Measurements from ENCODE around the gene APOA1. TPM values are rescaled to one million over a fixed set of nuclear protein-coding genes. Genes with fewer than 3 reads are reported as not detected.
"Not testable (repeated sequence)": the region's sequence is repeated elsewhere in the genome, so short reads cannot be mapped to it uniquely, and the experiment has no call there.

APOA1 gene
- total RNA-seq, 4 donors from 2014 or later = 1.3 TPM; not detected in 3

DNA sequence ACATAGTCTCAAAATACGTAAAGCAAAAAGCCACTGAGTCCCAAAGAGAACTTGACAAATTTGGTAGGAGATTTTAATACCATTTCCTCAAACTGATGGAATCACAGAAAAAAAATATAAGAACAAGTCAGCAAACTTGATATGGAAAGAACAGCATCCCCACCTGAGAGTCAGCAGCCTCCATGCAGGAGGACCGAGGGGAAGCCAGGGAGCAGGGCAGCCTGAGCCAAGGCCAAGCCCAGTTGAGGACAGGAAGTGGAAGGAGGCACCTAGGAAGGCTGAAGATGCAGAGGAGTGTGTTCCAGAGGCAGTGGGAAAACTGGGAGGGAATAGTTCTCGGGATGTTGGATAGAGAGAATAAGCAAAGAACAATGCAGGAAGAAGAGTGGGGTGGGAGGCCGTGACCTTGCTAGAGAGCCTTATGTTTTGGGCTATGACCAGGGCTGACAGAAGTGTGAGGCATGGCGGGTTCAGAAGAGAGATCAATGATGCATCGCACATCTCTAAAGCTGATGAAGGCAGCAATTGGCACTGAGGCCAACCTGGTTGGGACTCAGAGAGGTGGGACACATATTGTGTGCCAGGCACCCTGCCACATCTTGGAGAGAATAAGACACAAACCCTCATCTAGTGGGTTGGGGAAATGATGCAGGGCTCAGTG lies 29.7 kb downstream of the APOA1 start:
- no peaks in the 10 kb centered on the region for H3K4me1 ChIP-seq
- no peak overlapping the region for H3K27ac ChIP-seq
- H3K27me3 ChIP-seq = peaks cover 5% of the 10 kb centered on the region
- ATAC-seq = no peak
- no peak overlapping the region for H3K4me3 ChIP-seq
- no peak for TF ChIP-seq POLR2AphosphoS5 (IDR thresholded peaks at IDR 0.05)
- TF ChIP-seq POLR2A (IDR thresholded peaks at IDR 0.05) = no peak
- no peak for TF ChIP-seq EP300 (IDR thresholded peaks at IDR 0.05)
- TF ChIP-seq, protein P1, sequence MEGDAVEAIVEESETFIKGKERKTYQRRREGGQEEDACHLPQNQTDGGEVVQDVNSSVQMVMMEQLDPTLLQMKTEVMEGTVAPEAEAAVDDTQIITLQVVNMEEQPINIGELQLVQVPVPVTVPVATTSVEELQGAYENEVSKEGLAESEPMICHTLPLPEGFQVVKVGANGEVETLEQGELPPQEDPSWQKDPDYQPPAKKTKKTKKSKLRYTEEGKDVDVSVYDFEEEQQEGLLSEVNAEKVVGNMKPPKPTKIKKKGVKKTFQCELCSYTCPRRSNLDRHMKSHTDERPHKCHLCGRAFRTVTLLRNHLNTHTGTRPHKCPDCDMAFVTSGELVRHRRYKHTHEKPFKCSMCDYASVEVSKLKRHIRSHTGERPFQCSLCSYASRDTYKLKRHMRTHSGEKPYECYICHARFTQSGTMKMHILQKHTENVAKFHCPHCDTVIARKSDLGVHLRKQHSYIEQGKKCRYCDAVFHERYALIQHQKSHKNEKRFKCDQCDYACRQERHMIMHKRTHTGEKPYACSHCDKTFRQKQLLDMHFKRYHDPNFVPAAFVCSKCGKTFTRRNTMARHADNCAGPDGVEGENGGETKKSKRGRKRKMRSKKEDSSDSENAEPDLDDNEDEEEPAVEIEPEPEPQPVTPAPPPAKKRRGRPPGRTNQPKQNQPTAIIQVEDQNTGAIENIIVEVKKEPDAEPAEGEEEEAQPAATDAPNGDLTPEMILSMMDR (IDR thresholded peaks at IDR 0.05) = no peak
- H3K36me3 ChIP-seq = no peaks in the 10 kb centered on the region
- H3K9me3 ChIP-seq = no peaks in the 10 kb centered on the region
- WGBS, 2 donors (ENCODE audit: low coverage in 1 of 2) = 90 to 97% methylated on average over 5 to 6 of the region's 6 CpGs

DNA sequence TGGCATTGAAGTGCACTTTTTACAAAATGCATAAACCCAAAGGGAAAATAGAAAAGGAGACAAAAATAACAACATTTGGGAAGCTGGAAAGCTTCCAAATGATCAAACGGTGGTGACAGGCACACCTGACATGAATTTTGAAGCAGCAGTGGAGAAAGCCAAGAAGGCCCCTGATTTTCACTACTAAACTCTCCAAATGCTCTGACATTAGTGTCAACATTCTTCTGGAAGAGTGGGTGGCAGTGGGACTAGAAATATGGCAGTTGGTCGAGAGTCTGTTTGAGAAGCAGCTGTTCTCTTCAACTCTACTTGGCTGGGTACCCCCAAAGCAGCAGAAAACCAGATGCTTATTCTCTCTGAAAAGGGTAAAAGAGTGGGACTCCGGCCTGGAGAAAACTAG lies 33.4 kb downstream of the APOA1 start:
- H3K36me3 ChIP-seq = no peaks in the 10 kb centered on the region
- no peaks in the 10 kb centered on the region for H3K4me1 ChIP-seq
- no peak for ATAC-seq
- H3K27ac ChIP-seq = no peak overlapping the region
- WGBS, 2 donors (ENCODE audit: low coverage in 1 of 2) = 56 to 57% methylated on average over 3 of the region's 3 CpGs
- TF ChIP-seq POLR2A (IDR thresholded peaks at IDR 0.05) (no peak), EP300 (IDR thresholded peaks at IDR 0.05) (no peak), POLR2AphosphoS5 (IDR thresholded peaks at IDR 0.05) (no peak)
- TF ChIP-seq, protein P1 (IDR thresholded peaks at IDR 0.05) = no peak
- H3K27me3 ChIP-seq = peaks cover 9% of the 10 kb centered on the region
- no peak overlapping the region for H3K4me3 ChIP-seq
- H3K9me3 ChIP-seq = no peaks in the 10 kb centered on the region

DNA sequence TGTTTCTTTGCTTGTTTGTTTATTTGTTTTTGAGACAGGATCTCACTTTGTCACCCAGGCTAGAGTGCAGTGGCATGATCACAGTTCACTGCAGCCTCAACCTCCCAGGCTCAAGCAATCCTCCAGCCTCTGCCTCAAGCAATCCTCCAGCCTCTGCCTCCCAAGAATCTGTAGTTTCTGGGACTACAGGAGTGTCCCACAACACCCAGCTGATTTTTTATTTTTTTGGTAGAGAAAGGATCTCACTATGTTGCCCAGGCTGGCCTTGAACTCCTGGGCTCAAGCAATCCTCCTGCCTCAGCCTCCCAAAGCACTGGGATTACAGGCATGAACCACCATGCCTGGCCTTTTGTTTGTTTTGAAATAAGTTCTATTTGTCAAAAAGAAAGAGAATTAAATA lies 35.8 kb downstream of the APOA1 start:
- not testable (repeated sequence) for H3K9me3 ChIP-seq, H3K36me3 ChIP-seq, H3K27me3 ChIP-seq

DNA sequence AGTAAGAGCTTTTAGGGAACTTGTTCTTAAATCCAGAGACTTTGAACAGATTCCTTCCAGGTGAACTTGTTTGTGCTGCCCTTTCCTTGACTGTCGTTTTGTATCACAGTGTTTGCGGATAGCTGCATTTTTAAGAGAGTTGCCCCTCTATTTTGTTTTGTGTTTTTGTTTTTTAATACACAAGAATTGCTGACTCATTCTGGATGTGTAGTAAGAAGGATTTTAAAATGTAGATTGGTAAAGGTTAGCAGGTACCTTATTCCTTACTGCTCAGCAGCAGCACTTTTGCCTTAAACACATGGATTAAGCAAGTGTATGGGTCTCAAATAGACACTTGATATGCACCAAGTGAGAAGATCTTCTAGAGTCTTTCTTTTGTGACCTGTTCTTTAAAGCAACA lies 36.8 kb downstream of the APOA1 start:
- TF ChIP-seq POLR2AphosphoS5 (IDR thresholded peaks at IDR 0.05) (no peak), EP300 (IDR thresholded peaks at IDR 0.05) (no peak), POLR2A (IDR thresholded peaks at IDR 0.05) (no peak)
- TF ChIP-seq, protein P1 (IDR thresholded peaks at IDR 0.05) = no peak
- no peak for ATAC-seq
- H3K4me1 ChIP-seq = no peaks in the 10 kb centered on the region
- no peaks in the 10 kb centered on the region for H3K9me3 ChIP-seq
- H3K27ac ChIP-seq = no peak overlapping the region
- no peak overlapping the region for H3K4me3 ChIP-seq
- H3K27me3 ChIP-seq = peaks cover 4% of the 10 kb centered on the region
- 79 to 88% methylated on average over 2 of the region's 2 CpGs for WGBS, 2 donors (ENCODE audit: low coverage in 1 of 2)
- no peaks in the 10 kb centered on the region for H3K36me3 ChIP-seq

More for the DNA sequence above, 35.8 kb downstream of the APOA1 start:
- ATAC-seq, H3K27ac ChIP-seq, H3K4me3 ChIP-seq, H3K4me1 ChIP-seq: not testable (repeated sequence)

DNA sequence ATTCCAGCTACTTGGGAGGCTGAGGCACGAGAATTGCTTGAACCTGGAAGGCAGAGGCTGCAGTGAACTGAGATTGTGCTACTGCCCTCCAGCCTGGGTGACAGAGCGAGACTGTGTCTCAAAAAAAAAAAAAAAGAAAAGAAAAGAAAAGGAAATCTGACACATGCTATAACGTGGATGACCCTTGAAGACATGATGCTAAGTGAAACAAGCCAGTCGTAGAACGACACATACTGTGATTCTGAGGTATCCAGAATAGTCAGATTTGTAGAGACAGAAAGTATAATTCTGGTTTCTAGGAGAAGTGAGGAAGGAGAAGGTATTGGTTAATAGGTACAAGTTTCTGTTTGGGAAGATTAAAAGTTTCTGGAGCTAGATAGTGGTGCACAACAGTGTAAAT lies 39.1 kb downstream of the APOA1 start:
- TF ChIP-seq, protein P1 (IDR thresholded peaks at IDR 0.05) = no peak
- TF ChIP-seq POLR2A (IDR thresholded peaks at IDR 0.05) = no peak
- 75 to 85% methylated on average over 3 to 4 of the region's 5 CpGs for WGBS, 2 donors (ENCODE audit: low coverage in 1 of 2)
- Histone ChIP-seq H3K27ac (no peak overlapping the region), H3K36me3 (no peaks in the 10 kb centered on the region), H3K4me1 (no peaks in the 10 kb centered on the region), H3K9me3 (no peaks in the 10 kb centered on the region), H3K4me3 (no peak overlapping the region), H3K27me3 (peaks cover 4% of the 10 kb centered on the region)
- no peak for ATAC-seq

Measured in gastroesophageal sphincter (tissue), 4 donors.